Measurements from ENCODE around the gene TAB2.
A peak's percentile ranks its signal among the peaks of the same experiment; 100 is the strongest.

Gene TAB2, protein sequence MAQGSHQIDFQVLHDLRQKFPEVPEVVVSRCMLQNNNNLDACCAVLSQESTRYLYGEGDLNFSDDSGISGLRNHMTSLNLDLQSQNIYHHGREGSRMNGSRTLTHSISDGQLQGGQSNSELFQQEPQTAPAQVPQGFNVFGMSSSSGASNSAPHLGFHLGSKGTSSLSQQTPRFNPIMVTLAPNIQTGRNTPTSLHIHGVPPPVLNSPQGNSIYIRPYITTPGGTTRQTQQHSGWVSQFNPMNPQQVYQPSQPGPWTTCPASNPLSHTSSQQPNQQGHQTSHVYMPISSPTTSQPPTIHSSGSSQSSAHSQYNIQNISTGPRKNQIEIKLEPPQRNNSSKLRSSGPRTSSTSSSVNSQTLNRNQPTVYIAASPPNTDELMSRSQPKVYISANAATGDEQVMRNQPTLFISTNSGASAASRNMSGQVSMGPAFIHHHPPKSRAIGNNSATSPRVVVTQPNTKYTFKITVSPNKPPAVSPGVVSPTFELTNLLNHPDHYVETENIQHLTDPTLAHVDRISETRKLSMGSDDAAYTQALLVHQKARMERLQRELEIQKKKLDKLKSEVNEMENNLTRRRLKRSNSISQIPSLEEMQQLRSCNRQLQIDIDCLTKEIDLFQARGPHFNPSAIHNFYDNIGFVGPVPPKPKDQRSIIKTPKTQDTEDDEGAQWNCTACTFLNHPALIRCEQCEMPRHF

GRCh38 chr6:149317644-149318571, at the start of gene TAB2:
Gene TAB2, plus strand, starts transcription at chr6:149317712. Its CDS starts 52,286 bp downstream, at chr6:149369998.
- DNase-seq, result no peak

DNA sequence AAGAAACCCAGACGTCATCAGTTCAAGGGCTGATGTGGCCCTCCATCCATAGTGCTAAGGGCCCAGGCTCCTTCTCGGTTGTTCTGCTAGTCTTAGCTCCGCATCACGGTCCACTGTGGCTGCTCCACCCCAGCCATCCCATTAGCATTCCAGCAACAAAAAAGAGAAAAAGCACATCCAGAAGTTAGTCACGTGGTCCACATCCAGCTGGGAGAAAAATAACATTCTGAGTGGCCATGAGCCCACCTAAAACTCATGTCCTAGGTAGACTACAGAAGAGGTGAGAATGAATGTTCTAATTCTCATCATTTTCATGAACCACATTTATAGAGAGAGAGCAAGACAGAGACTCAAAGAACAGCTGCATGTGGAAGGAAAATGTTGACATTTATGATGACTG, 49.4 kb upstream of the TAB2 start:
- DNase-seq, result no peak

DNA sequence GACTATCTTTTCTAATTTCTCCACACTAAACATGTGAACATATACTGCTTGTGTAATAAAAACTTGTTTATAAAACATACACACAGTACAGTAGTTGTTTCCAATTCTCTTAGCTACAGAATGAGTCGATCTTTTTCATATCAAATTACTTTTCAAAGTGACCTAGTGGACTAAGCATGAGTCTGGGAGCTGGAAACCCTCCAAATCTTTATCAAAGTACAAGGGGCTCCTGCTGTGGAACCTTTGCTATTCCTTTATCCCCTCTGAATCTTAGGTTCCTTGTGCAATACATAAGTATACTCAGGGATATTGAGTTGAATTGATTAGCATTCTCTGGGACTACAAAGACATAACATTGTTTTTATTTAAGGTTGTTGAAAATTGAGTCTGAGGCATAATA, 48.7 kb upstream of the TAB2 start:
- no peak for DNase-seq

- no peak for DNase-seq
Observed at GRCh38 chr6:149270616-149271015, 46.9 kb upstream of the TAB2 start.

DNA sequence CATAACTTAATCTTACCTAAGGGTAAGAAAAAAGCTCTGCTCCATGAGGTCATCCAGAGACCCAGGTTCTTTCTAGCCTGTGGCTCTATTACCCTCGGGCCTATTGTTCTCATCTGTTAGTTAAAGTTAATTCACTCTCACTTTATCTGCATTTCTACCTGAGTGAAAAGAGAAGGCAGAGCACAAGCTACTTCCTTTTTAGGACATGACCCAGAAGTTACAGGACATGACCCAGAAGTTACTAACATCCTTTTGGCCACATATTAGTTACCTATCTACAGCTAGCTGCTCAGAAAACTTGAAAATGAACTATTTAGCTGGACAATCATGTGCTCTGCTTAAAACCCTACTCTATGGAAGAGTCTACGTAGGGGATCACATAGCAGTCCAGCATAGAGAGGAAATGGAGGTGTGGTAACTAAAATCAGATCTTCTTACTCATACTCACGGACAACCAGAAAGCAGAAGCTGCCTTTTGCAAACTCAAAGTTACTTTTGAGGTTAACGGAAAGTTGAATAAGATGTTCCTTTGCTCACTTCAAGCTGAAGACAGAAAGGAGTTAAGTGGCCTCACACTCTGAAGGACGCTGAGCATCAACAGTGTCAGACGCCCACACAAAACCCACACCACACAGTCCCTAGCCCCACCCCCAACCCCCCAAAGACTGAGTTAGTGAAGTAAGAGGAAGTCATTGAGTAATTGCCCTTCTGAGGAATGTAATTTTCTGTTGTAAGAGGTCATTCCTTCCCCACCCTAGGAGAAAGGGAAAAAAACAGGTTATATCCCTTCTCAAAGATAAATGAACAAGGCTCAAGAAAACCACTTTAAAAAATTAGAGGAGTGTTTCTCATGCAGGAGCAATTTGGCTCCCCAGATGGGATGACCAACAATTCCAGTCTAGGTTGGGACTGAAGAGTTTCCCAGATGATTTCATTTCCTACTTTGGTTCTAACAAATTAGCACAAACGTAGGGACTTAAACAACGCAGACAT, 45.9 kb upstream of the TAB2 start:
- no peak for DNase-seq

- DNase-seq, result no peak
Observed at GRCh38 chr6:149273318-149273717, 44.2 kb upstream of the TAB2 start.

- DNase-seq, result no peak
Observed at GRCh38 chr6:149275621-149276020, 41.9 kb upstream of the TAB2 start.

- DNase-seq, result no peak
Observed at GRCh38 chr6:149277621-149278020, 39.9 kb upstream of the TAB2 start.

- DNase-seq, result no peak
Observed at GRCh38 chr6:149278997-149279396, 38.5 kb upstream of the TAB2 start.

GRCh38 chr6:149284904-149285303, 32.6 kb upstream of the TAB2 start:
- no peak for DNase-seq

DNA sequence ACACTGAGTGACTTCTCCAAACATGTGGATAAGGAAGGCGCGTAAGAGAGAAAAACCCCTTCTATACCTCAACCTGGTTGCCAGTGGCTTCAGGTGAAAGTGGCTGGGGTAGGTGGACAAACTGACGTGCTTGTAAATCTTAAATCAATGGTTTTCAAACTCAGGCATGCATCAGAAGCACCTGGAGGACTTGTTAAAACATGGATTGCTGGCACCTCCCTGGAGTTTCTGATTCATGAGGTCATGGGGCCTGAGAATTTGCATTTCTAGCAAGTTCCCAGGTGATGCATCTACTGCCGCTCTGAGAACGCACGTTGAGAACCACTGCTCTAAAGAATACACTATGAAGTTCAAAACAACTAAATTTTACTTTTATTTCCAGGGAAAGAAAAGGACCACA, 31.9 kb upstream of the TAB2 start:
- no peak for DNase-seq

- DNase-seq, result no peak
Observed at GRCh38 chr6:149286905-149287304, 30.6 kb upstream of the TAB2 start.

DNA sequence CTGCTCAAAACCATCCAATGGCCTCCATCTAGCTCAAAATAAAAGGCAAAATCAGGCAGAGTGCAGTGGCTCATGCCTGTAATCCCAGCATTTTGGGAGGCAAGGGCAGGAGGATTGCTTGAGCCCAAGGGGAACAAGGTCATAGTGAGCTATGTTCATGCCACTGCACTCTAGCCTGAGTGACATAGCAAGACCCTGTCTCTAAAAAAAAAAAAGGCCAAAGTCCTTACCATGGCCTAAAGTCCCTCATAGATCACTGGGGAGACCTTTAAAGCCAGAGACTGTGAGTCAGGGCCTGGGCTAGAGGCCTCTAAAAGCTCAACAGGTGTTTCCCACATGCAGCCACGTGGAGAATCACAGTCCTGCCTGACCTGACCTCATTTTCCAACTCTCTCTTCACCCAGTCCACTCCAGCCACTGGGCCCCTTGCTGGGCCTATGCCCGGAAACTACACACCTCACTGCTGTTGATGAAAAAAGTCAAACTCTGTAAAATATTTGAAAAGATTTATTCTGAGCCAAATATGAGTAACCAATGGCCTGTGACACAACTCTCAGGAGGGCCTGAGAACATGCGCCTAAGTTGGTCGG, 28.2 kb upstream of the TAB2 start:
- DNase-seq, result no peak

GRCh38 chr6:149289966-149290365, 27.5 kb upstream of the TAB2 start:
- DNase-seq, result no peak

- DNase-seq, result no peak
Observed at GRCh38 chr6:149293244-149293643, 24.3 kb upstream of the TAB2 start.

DNA sequence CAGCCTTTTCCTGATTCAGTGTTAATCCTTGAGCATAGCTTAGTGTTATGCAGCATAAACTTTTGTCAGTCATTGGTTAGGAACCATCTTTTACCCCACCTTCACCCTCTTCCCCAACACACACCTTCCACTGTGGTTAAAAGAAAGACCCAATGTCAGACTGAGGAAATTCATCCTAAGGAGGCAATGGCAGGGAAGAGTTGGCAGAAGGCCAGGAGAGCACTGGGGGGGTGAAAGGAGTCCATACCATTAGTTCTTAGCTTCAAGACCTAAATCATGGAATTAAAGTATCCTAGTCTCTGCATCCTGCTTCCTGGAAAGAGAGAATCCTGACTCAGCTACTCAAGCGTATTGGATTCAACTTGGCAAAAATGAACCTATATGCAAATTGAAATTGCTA, 16.9 kb upstream of the TAB2 start:
- no peak for DNase-seq

DNA sequence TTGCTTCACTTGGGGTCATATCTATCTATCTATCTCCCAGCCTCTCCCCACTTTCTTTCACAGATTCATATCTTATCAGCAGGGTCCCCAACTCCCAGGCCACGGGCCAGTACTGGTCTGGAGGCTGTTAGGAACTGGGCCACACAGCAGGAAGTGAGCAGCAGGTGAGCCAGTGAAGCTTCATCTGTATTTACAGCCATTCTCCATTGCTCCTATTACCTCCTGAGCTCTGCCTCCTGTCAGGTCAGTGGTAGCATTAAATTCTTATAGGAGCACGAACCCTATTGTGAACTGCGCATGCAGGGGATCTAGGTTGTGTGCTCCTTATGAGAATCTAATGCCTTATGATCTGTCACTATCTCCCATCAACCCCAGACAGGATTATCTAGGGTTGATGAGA, 14.8 kb upstream of the TAB2 start:
- DNase-seq, result no peak

DNA sequence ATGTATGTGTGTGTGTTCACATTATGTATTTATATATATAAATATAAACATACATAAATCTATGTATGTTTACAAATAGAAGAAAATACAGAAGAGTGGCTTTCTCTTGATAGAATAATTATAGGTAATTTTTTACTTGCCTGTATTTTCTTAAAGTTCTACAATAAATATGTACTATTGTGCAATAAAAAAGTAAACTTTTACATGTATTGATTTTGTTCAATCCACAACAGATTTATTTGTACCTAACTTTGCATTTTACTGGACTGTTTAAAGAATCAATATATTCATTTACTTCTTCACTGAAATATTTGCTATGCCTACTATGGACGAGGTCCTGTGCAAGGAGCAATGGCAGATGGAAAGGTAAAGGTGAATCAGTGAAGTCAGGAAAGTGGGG, 14.0 kb upstream of the TAB2 start:
- no peak for DNase-seq

- DNase-seq, result no peak
Observed at GRCh38 chr6:149305372-149305771, 12.1 kb upstream of the TAB2 start.

DNA sequence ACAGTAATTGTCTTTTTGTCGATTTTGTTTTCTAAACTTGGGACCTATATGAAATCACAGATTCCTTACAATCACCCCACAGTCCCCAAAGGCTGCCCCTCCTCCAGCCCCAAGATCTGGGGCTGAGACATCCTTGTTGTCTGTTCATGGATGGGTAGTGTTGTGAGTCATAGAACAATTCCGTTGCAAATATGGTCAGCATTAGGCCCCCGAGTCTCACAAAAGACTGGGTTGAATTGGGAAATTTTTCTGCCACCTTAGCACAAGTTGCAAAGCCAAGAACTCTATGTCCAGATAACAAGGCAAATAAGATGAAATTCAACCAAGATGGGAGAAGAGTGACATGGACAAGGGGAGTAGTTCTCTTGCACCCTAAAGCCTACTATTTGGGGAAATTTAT, 10.5 kb upstream of the TAB2 start:
- peak; percentile 37 for DNase-seq

DNA sequence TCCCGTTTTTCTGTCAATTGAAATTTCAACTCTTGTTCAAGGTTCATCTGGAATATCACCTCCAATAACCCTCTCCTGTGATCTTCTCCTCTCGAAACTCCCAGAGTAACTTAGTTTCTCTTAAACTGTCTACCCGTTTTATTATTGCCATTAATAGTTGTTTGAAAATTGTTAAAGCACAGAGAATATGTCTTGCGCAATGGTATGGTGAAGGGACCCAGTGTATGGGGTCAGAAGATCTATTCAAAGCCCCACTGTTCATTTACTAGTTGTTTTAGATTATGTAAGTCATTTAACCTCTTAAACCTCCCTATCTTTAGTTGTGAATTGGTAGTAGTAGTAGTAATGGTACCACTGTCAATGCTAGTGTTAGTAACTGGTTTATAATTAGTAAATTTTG, 6.2 kb upstream of the TAB2 start:
- DNase-seq, result no peak

GRCh38 chr6:149311766-149312165, 5.7 kb upstream of the TAB2 start:
- DNase-seq, result no peak

All from kidney glomerular epithelial cell (primary cell).